K562 (cell line): ENCODE data around the gene TRIM34. TPM values are rescaled to one million over a fixed set of nuclear protein-coding genes. Genes with fewer than 3 reads are reported as not detected.

Experiments
- ATAC-seq: fragments of 200-7000 bp; cut with Tn5 transposase; 3 replicates; pipeline ENCODE4 v1.9.1; 2020; ENCODE audit warnings: moderate library complexity
- BruUV-seq: library from RNA; stranded (reverse); fragments of 400-500 nt; replicated peaks from 2 replicates; lab custom pipeline; 2021; lab: Mats Ljungman, UMichigan
- CTCF ChIA-PET: fragments of 300-600 bp; formaldehyde crosslinking; extraction: SDS; loops from one replicate; lab custom pipeline; 2021; ENCODE audit warnings: low intra/inter-chr PET ratio; lab: Yijun Ruan, JAX
- POLR2A ChIA-PET: fragments of 300-600, 350-650 bp; sonication (Branson Sonifier 250); formaldehyde crosslinking; extraction: SDS; loops from one replicate; lab custom pipeline; 2021; ENCODE audit warnings: antibody characterized with exemption, inconsistent platforms; lab: Yijun Ruan, JAX
- DNase-seq, 4 experiments: peaks; one replicate each; pipeline versions ENCODE4 v3.0.0 to v3.0.0-alpha.2; 2011 to 2018; ENCODE audit warnings: low spot score in 3 of 4, mixed read lengths in 3 of 4; ENCODE audit errors: extremely low read depth in 1 of 4
- FAIRE-seq: peaks from 2 replicates; lab custom pipeline; 2011; peaks lifted over from hg19 to GRCh38; lab: Jason Lieb, UNC
- H2AFZ ChIP-seq: 2 replicates; pipeline ENCODE4 v1.6.0; 2011; ENCODE audit warnings: low read depth, low read length, control low read depth, inconsistent platforms
- H3K27ac ChIP-seq: fragments of 200-600 bp; 3 replicates; pipeline ENCODE4 v1.8.0; 2011; ENCODE audit warnings: low read depth, mild to moderate bottlenecking, control low read depth, inconsistent platforms, low read length, moderate library complexity, mixed read lengths; ENCODE audit errors: extremely low read depth
- H3K27me3 ChIP-seq, 2 experiments: fragments of 300-600 bp in 1 of 2; 2 replicates in 1 of 2; 3 replicates in 1 of 2; pipeline versions ENCODE4 v1.6.0 to v1.8.0; 2011; ENCODE audit warnings: inconsistent platforms in 2 of 2, low read length in 2 of 2, mild to moderate bottlenecking in 1 of 2, mixed read lengths in 1 of 2, moderate library complexity in 1 of 2; ENCODE audit not compliant: control insufficient read depth in 2 of 2, insufficient read depth in 2 of 2
- H3K36me3 ChIP-seq: fragments of 300-600 bp; 3 replicates; pipeline ENCODE4 v1.8.0; 2011; ENCODE audit warnings: mild to moderate bottlenecking, low read length, inconsistent platforms; ENCODE audit not compliant: control insufficient read depth, insufficient read depth
- H3K4me1 ChIP-seq, 2 experiments: fragments of 200-600 bp in 1 of 2; replicated peaks in 1 of 2; 2 replicates in 1 of 2; 3 replicates in 1 of 2; pipeline versions ENCODE4 v1.5.1 to v1.8.0; 2011; ENCODE audit warnings: inconsistent platforms in 2 of 2, low read length in 2 of 2, mild to moderate bottlenecking in 1 of 2, mixed read lengths in 1 of 2, moderate library complexity in 1 of 2; ENCODE audit not compliant: control insufficient read depth in 2 of 2, insufficient read depth in 2 of 2
- H3K4me2 ChIP-seq: 2 replicates; pipeline ENCODE4 v1.6.1; 2011; ENCODE audit warnings: low read length, control low read depth, inconsistent platforms, mixed read lengths; ENCODE audit not compliant: insufficient read depth
- H3K4me3 ChIP-seq: fragments of 200-600 bp; sonication (generic), shearing (Covaris generic); 2 replicates; pipeline ENCODE4 v1.5.1; 2016; ENCODE audit warnings: control low read depth, inconsistent platforms
- H3K79me2 ChIP-seq: fragments of 200-600 bp; 3 replicates; pipeline ENCODE4 v1.8.0; 2011; ENCODE audit warnings: low read length, inconsistent platforms; ENCODE audit not compliant: control insufficient read depth, insufficient read depth
- H3K9ac ChIP-seq, 2 experiments: 2 replicates each; pipeline versions ENCODE4 v1.6.0 to v1.6.1; 2011; ENCODE audit warnings: low read depth in 2 of 2, low read length in 2 of 2, control low read depth in 1 of 2, inconsistent platforms in 1 of 2, mild to moderate bottlenecking in 1 of 2, mixed read lengths in 1 of 2; ENCODE audit not compliant: insufficient read depth in 1 of 2
- H3K9me1 ChIP-seq: one replicate; pipeline ENCODE4 v1.6.0; 2011; ENCODE audit warnings: inconsistent platforms, mild to moderate bottlenecking, low read length, moderate library complexity; ENCODE audit not compliant: control insufficient read depth, insufficient read depth
- H3K9me3 ChIP-seq: replicated peaks from 2 replicates; pipeline ENCODE4 v1.5.1; 2011; ENCODE audit warnings: low read depth, low read length, inconsistent platforms; ENCODE audit not compliant: control insufficient read depth, insufficient read depth
- H4K20me1 ChIP-seq: replicated peaks from 2 replicates; pipeline ENCODE4 v1.6.1; 2011; ENCODE audit warnings: low read length, inconsistent platforms, mixed read lengths; ENCODE audit not compliant: control insufficient read depth, insufficient read depth
- CBFA2T3 ChIP-seq: fragments of 450-650 bp; IDR thresholded peaks from 2 replicates; pipeline ENCODE4 v1.6.1; 2017
- CBFB ChIP-seq: sonication (generic); formaldehyde crosslinking; IDR thresholded peaks from 2 replicates; pipeline ENCODE4 v1.4.0; 2020; ENCODE audit warnings: mild to moderate bottlenecking, missing genetic modification reagents
- CEBPB ChIP-seq: fragments of 450-650 bp; IDR thresholded peaks from 2 replicates; pipeline ENCODE4 v1.6.1; 2016; ENCODE audit warnings: missing genetic modification characterization, missing compliant biosample characterization
- E2F3 ChIP-seq: fragments of 250-450 bp; sonication (Bioruptor Pico); IDR thresholded peaks from 2 replicates; pipeline ENCODE4 v1.4.0; 2020; ENCODE audit warnings: mild to moderate bottlenecking
- ESRRA ChIP-seq: fragments of 450-650 bp; IDR thresholded peaks from 2 replicates; pipeline ENCODE4 v1.6.1; 2014; ENCODE audit warnings: low read depth, mild to moderate bottlenecking, moderate library complexity, borderline replicate concordance
- FOXK2 ChIP-seq, 2 experiments: fragments of 450-650 bp; IDR thresholded peaks in 1 of 2; conservative IDR thresholded peaks in 1 of 2; 2 replicates each; pipeline ENCODE4 v1.6.1; 2016; ENCODE audit warnings: low read depth in 2 of 2, mild to moderate bottlenecking in 1 of 2
- GABPA ChIP-seq: fragments of 200-800 bp; sonication (Bioruptor generic); conservative IDR thresholded peaks from 2 replicates; pipeline ENCODE4 v1.6.1; 2016; ENCODE audit warnings: low read depth, missing genetic modification characterization, missing compliant biosample characterization
- GTF2A2 ChIP-seq: IDR thresholded peaks from 2 replicates; pipeline ENCODE4 v1.6.1; 2016; ENCODE audit warnings: mild to moderate bottlenecking, missing genetic modification characterization, missing compliant biosample characterization
- HIVEP1 ChIP-seq: fragments of 250-450 bp; sonication (Bioruptor Pico); IDR thresholded peaks from 2 replicates; pipeline ENCODE4 v1.4.0; 2020; ENCODE audit warnings: mild to moderate bottlenecking
- NCOR1 ChIP-seq: fragments of 450-650 bp; IDR thresholded peaks from 2 replicates; pipeline ENCODE4 v1.6.1; 2016; ENCODE audit warnings: mild to moderate bottlenecking, moderate library complexity
- SRSF7 ChIP-seq: fragments of 200-400 bp; formaldehyde crosslinking; optimal IDR thresholded peaks from 2 replicates; pipeline ENCODE3; 2017; ENCODE audit warnings: mild to moderate bottlenecking, low read depth, low read length
- STAT5A ChIP-seq: IDR thresholded peaks from 2 replicates; pipeline ENCODE4 v1.6.1; 2012; ENCODE audit warnings: low read length, inconsistent platforms, borderline replicate concordance
- TCF3 ChIP-seq: sonication (generic); formaldehyde crosslinking; IDR thresholded peaks from 2 replicates; pipeline ENCODE4 v1.4.0; 2020; ENCODE audit warnings: mild to moderate bottlenecking, missing genetic modification reagents
- ZC3H11A ChIP-seq: IDR thresholded peaks from 2 replicates; pipeline ENCODE4 v1.6.1; 2012; ENCODE audit warnings: low read depth, low read length, improper control_type of control experiment
- ZKSCAN8 ChIP-seq: fragments of 200-800 bp; sonication (Bioruptor generic); IDR thresholded peaks from 2 replicates; pipeline ENCODE4 v1.6.1; 2016; ENCODE audit warnings: missing genetic modification characterization, missing compliant biosample characterization
- ZNF175 ChIP-seq: fragments of 200-800 bp; sonication (Bioruptor generic); IDR thresholded peaks from 2 replicates; pipeline ENCODE4 v1.6.1; 2016; ENCODE audit warnings: low read depth, mild to moderate bottlenecking, missing genetic modification characterization, missing compliant biosample characterization
- WGBS: fragments of 100-300 bp; shearing (Covaris generic); methylation state at CpG from one replicate; pipeline ENCODE4 v1.1.6; 2016; ENCODE audit warnings: low coverage, mixed read lengths; ENCODE audit not compliant: insufficient coverage; ENCODE audit errors: missing lambda C conversion rate; 5-methylcytosine and 5-hydroxymethylcytosine counted together
- in situ Hi-C: fragments of 300-500 bp; cut with MboI; formaldehyde crosslinking; loops from 4 replicates; pipeline ENCODE4 v1.15.0; 2018; ENCODE audit warnings: inconsistent platforms, mixed read lengths
- intact Hi-C: fragments of 100-400 bp; cut with micrococcal nuclease; formaldehyde crosslinking; loops from 2 replicates; pipeline ENCODE4 v1.14.2; 2022
- polyA plus RNA-seq, 8 experiments: library from polyadenylated mRNA; depleted of rRNA in 4 of 8; stranded (reverse) in 5 of 8; unstranded in 3 of 8; fragments of >200 nt; fragmentation: Nextera tagmentation in 2 of 8; fragmentation: Illumina TruSeq in 1 of 8; extraction: Ambion mirVana in 2 of 8; extraction: Trizol in 1 of 8; gene quantifications; 2 replicates each; pipeline versions ENCODE4 v1.2.1 to v1.2.3, GENCODE V29; 2011 to 2014; ENCODE audit warnings: inconsistent platforms in 1 of 8, missing spikeins in 1 of 8
- total RNA-seq, 7 experiments: library from RNA; depleted of rRNA in 6 of 7; stranded (reverse); fragments of >200 nt in 6 of 7; fragmentation: Illumina TruSeq in 2 of 7; extraction: Trizol in 2 of 7; gene quantifications; 2 replicates each; pipeline versions ENCODE4 v1.2.1 to v1.2.3, GENCODE V29; 2011 to 2021; ENCODE audit warnings: low replicate concordance in 1 of 7
- TF ChIP-seq, protein P1 (sequence below): fragments of 450-650 bp; formaldehyde crosslinking; IDR thresholded peaks from 2 replicates; pipeline ENCODE4 v1.4.0; 2020; ENCODE audit warnings: mild to moderate bottlenecking, moderate library complexity
- TF ChIP-seq, protein P2 (sequence below): sonication (generic); formaldehyde crosslinking; IDR thresholded peaks from 2 replicates; pipeline ENCODE4 v1.9.0; 2022; ENCODE audit warnings: mild to moderate bottlenecking, missing genetic modification reagents
- TF ChIP-seq, protein P3 (sequence below): sonication (generic); formaldehyde crosslinking; IDR thresholded peaks from 2 replicates; pipeline ENCODE4 v1.8.1; 2022; ENCODE audit warnings: missing genetic modification reagents
- TF ChIP-seq, protein P4 (sequence below): fragments of 200-800 bp; sonication (Bioruptor generic); IDR thresholded peaks from 2 replicates; pipeline ENCODE4 v1.6.1; 2017; ENCODE audit warnings: missing genetic modification characterization, missing compliant biosample characterization

TRIM34 gene
- total and polyA plus RNA-seq, 9 of the 15 experiments (the other 6 are each of a cell fraction or from before 2014, with no cell fraction given): 0.31 to 2.9 (median 1.3) TPM

DNA sequence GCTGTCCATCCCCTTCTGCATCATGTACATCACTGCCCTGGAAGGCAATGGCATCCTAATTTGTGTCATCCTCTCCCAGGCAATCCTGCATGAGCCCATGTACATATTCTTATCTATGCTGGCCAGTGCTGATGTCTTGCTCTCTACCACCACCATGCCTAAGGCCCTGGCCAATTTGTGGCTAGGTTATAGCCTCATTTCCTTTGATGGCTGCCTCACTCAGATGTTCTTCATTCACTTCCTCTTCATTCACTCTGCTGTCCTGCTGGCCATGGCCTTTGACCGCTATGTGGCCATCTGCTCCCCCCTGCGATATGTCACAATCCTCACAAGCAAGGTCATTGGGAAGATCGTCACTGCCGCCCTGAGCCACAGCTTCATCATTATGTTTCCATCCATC is 43.8 kb upstream of the TRIM34 start:
- H4K20me1 ChIP-seq: no peaks in the 10 kb centered on the region
- in situ Hi-C loops: no loop called here
- H3K4me3 ChIP-seq: no peak overlapping the region
- 41% methylated on average over 4 of the region's 4 CpGs for WGBS
- FAIRE-seq (peak; percentile 26), ATAC-seq (peak; percentile 78), DNase-seq (peak in 2 of 4 experiments; percentile 20 to 44)
- no peak overlapping the region for H3K9ac ChIP-seq
- H3K4me2 ChIP-seq: peak overlapping the region; percentile 19; the same call in 1 of the 2 replicates
- no peaks in the 10 kb centered on the region for H3K36me3 ChIP-seq
- ChIA-PET CTCF (no interaction called here), POLR2A (interaction anchor here (1.3 to 1.5 kb wide), 2 partner anchors 20 to 75 kb away, joined by 4 read pairs; no protein-coding TSS in a partner anchor)
- intact Hi-C loops: no loop called here
- H3K9me3 ChIP-seq: no peaks in the 10 kb centered on the region
- H3K27me3 ChIP-seq: no peaks in the 10 kb centered on the region
- H3K79me2 ChIP-seq: no peaks in the 10 kb centered on the region
- BruUV-seq: no TSS peak
- peak overlapping the region; percentile 27 for H2AFZ ChIP-seq
- H3K4me1 ChIP-seq: peaks cover 11 to 13% of the 10 kb centered on the region in 2 experiments; a peak in 2 of 5 replicates
- no peak overlapping the region for H3K27ac ChIP-seq
- H3K9me1 ChIP-seq: no peaks in the 10 kb centered on the region
- TF ChIP-seq FOXK2 (conservative IDR thresholded peaks at IDR 0.05 in 1 of 2, IDR thresholded peaks at IDR 0.05 in 1 of 2; ENCODE audit: low read depth in 2 of 2): no peak
- TF ChIP-seq NCOR1: peak; percentile 19; the same call in 1 of the 2 replicates
- TF ChIP-seq, protein P1, sequence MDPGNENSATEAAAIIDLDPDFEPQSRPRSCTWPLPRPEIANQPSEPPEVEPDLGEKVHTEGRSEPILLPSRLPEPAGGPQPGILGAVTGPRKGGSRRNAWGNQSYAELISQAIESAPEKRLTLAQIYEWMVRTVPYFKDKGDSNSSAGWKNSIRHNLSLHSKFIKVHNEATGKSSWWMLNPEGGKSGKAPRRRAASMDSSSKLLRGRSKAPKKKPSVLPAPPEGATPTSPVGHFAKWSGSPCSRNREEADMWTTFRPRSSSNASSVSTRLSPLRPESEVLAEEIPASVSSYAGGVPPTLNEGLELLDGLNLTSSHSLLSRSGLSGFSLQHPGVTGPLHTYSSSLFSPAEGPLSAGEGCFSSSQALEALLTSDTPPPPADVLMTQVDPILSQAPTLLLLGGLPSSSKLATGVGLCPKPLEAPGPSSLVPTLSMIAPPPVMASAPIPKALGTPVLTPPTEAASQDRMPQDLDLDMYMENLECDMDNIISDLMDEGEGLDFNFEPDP (CRISPR knock-in tag): no peak
- no peak for TF ChIP-seq ZC3H11A
- no peak for TF ChIP-seq STAT5A
- TF ChIP-seq, protein P2, sequence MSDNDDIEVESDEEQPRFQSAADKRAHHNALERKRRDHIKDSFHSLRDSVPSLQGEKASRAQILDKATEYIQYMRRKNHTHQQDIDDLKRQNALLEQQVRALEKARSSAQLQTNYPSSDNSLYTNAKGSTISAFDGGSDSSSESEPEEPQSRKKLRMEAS (CRISPR knock-in tag): peak; percentile 42; the same call in 1 of the 2 replicates
- 0 out of 2 replicates have a peak, but pooled peaks have one; percentile 27 for TF ChIP-seq GABPA (tag)
- TF ChIP-seq CBFA2T3: peak; percentile 63
- peak; percentile 71 for TF ChIP-seq CEBPB
- no peak for TF ChIP-seq ZNF175 (CRISPR knock-in tag)
- TF ChIP-seq, protein P3, sequence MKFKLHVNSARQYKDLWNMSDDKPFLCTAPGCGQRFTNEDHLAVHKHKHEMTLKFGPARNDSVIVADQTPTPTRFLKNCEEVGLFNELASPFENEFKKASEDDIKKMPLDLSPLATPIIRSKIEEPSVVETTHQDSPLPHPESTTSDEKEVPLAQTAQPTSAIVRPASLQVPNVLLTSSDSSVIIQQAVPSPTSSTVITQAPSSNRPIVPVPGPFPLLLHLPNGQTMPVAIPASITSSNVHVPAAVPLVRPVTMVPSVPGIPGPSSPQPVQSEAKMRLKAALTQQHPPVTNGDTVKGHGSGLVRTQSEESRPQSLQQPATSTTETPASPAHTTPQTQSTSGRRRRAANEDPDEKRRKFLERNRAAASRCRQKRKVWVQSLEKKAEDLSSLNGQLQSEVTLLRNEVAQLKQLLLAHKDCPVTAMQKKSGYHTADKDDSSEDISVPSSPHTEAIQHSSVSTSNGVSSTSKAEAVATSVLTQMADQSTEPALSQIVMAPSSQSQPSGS (CRISPR knock-in tag): no peak
- peak; percentile 67 for TF ChIP-seq TCF3 (CRISPR knock-in tag)
- TF ChIP-seq E2F3: no peak
- TF ChIP-seq ESRRA: peak; percentile 53; the same call in 1 of the 2 replicates
- no peak for TF ChIP-seq GTF2A2 (tag)
- TF ChIP-seq, protein P4, sequence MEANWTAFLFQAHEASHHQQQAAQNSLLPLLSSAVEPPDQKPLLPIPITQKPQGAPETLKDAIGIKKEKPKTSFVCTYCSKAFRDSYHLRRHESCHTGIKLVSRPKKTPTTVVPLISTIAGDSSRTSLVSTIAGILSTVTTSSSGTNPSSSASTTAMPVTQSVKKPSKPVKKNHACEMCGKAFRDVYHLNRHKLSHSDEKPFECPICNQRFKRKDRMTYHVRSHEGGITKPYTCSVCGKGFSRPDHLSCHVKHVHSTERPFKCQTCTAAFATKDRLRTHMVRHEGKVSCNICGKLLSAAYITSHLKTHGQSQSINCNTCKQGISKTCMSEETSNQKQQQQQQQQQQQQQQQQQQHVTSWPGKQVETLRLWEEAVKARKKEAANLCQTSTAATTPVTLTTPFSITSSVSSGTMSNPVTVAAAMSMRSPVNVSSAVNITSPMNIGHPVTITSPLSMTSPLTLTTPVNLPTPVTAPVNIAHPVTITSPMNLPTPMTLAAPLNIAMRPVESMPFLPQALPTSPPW (CRISPR knock-in tag): peak; percentile 46; the same call in 1 of the 2 replicates
- no peak for TF ChIP-seq HIVEP1 (CRISPR knock-in tag)
- TF ChIP-seq ZKSCAN8 (CRISPR knock-in tag): no peak
- no peak for TF ChIP-seq SRSF7
- no peak for TF ChIP-seq CBFB
